Measurements from ENCODE around the gene IFRD2.
A peak's percentile ranks its signal among the peaks of the same experiment; 100 is the strongest.

The IFRD2 gene, protein sequence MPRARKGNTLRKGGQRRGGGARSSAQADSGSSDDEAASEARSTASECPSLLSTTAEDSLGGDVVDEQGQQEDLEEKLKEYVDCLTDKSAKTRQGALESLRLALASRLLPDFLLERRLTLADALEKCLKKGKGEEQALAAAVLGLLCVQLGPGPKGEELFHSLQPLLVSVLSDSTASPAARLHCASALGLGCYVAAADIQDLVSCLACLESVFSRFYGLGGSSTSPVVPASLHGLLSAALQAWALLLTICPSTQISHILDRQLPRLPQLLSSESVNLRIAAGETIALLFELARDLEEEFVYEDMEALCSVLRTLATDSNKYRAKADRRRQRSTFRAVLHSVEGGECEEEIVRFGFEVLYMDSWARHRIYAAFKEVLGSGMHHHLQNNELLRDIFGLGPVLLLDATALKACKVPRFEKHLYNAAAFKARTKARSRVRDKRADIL

DNA sequence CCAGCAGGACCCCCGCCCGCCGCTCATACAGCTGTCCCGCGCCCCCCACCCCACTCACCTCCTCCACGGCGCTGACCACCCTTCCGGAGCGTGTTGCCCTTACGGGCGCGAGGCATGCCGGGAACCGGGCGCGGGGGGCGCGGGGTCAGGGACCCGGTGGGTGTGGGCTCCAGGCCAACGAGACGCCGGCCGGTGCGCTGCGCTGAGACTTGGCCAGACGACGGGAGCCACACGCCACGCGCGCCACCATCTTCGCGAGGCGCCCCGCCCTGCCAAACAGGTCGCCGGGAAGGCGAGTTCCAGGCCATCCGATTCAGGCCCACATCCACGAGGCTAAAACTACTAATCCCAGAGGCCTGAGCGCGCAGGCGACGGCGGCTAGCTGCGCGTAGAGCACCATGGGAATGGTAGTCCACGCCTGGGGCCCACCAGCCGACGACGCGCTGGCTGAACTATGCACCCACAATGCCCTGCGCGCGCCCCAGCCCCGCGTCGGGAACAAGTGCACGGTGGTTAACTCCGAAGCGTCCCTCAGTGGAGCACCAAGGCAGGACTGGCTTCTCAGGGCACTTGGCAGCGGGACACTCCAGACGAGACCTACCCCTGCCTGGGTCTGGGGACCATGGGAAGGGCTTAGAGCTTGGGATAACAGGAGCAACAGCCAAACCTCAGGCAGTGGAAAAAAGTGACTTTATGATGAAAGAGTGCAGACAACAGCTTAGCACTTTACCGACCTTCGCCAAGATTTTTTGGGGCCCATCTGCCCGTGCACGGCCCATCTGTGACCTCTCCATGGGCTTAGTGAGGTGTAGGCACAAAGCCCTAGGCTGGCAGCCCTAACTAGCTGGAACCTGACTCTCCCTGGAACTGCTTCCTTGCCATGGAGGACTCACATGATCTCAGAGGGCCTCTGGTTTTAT lies at the start of gene IFRD2:
Gene IFRD2 (minus strand): TSS at position 271 of the 920 bp plus-strand sequence. CDS start 155 bp downstream, at position 116.
- Histone ChIP-seq H3K4me1 (ENCODE audit: insufficient read depth, low read length) (peaks cover 25% of the 10 kb centered on the region), H3K36me3 (ENCODE audit: insufficient read depth, low read length) (peaks cover 32% of the 10 kb centered on the region), H3K4me3 (ENCODE audit: low read depth in 1 of 2, low read length in 2 of 2) (peak within 1 kb of the TSS; percentile 84 to 87), H3K27ac (ENCODE audit: low read depth, low read length) (peak within 1 kb of the TSS; percentile 65), H3K27me3 (ENCODE audit: control insufficient read depth in 1 of 2, insufficient read depth in 2 of 2, low read length in 2 of 2) (no peaks in the 10 kb centered on the region), H3K9me3 (ENCODE audit: low read length) (no peaks in the 10 kb centered on the region), H3K9ac (ENCODE audit: low read length) (peak within 1 kb of the TSS; percentile 82)

DNA sequence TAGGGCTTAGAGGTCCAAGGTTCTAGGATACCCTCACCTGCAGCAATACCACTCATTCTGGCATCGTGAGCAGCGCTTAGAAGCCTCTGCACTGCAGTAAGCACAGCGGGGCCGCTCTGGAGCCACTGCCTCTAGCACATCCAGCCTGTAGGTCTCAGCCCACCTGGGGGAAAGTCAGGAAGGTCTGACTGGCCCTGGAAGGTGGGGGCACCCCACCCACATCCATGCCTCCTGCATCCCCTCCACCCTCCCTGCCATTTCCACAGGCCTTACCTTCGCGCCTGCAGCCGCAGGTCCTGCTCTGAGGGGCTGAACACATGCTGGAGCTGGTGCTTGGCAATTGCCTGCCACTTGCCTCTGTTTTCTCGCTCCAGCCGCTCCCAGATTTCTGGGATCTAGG lies 49.3 kb upstream of the IFRD2 start:
- Histone ChIP-seq H3K27me3 (ENCODE audit: control insufficient read depth in 1 of 2, insufficient read depth in 2 of 2, low read length in 2 of 2) (no peaks in the 10 kb centered on the region), H3K36me3 (ENCODE audit: insufficient read depth, low read length) (no peaks in the 10 kb centered on the region), H3K4me3 (ENCODE audit: low read depth in 1 of 2, low read length in 2 of 2) (peak overlapping the region in 1 of 2 donors; percentile 58), H3K4me1 (ENCODE audit: insufficient read depth, low read length) (peaks cover 37% of the 10 kb centered on the region), H3K27ac (ENCODE audit: low read depth, low read length) (no peak overlapping the region), H3K9me3 (ENCODE audit: low read length) (no peaks in the 10 kb centered on the region), H3K9ac (ENCODE audit: low read length) (no peak overlapping the region)

DNA sequence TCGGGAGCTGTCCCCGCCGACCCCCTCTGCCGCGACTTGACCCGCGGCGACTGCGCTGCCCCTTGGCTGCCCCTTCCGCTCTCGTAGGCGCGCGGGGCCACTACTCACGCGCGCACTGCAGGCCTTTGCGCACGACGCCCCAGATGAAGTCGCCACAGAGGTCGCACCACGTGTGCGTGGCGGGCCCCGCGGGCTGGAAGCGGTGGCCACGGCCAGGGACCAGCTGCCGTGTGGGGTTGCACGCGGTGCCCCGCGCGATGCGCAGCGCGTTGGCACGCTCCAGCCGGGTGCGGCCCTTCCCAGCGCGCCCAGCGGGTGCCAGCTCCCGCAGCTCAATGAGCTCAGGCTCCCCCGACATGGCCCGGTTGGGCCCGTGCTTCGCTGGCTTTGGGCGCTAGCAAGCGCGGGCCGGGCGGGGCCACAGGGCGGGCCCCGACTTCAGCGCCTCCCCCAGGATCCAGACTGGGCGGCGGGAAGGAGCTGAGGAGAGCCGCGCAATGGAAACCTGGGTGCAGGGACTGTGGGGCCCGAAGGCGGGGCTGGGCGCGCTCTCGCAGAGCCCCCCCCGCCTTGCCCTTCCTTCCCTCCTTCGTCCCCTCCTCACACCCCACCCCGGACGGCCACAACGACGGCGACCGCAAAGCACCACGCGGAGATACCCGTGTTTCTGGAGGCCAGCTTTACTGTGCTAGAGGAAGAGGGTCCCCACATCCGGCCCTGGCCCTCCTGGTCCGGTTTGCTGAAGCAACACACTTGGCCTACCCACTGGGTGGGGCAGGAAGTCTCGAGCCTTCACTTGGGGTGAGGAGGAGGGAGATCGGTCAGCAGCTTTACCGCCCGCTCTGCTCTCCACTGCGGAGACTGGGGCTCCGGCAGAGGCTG lies 48.5 kb upstream of the IFRD2 start, which contains the start of gene RASSF1:
Gene RASSF1 (minus strand): TSS at position 389 of the 882 bp plus-strand sequence. CDS start 31 bp downstream, at position 358.
- Histone ChIP-seq H3K36me3 (ENCODE audit: insufficient read depth, low read length) (no peaks in the 10 kb centered on the region), H3K9me3 (ENCODE audit: low read length) (no peaks in the 10 kb centered on the region), H3K4me1 (ENCODE audit: insufficient read depth, low read length) (peaks cover 43% of the 10 kb centered on the region), H3K27me3 (ENCODE audit: control insufficient read depth in 1 of 2, insufficient read depth in 2 of 2, low read length in 2 of 2) (no peaks in the 10 kb centered on the region), H3K4me3 (ENCODE audit: low read depth in 1 of 2, low read length in 2 of 2) (peak within 1 kb of the TSS; percentile 29 to 58), H3K9ac (ENCODE audit: low read length) (no peak within 1 kb of the TSS), H3K27ac (ENCODE audit: low read depth, low read length) (peak within 1 kb of the TSS; percentile 59)

DNA sequence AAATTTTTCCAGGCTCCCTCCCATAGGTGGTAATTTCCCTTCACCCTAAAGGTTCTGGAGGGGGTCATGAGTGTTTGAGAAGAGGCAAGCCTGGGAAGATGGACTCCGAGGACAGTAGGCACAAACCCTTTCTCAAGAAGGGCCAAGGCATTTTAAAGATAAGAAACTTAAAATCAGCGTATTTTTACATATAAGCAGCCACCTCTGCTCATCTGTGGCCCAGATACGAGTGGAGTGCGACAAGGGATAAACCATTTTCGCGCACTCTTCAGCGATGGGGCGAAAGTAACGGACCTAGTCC lies 47.9 kb upstream of the IFRD2 start:
- no peaks in the 10 kb centered on the region for H3K9me3 ChIP-seq (ENCODE audit: low read length)
- no peaks in the 10 kb centered on the region for H3K36me3 ChIP-seq (ENCODE audit: insufficient read depth, low read length)
- peaks cover 39% of the 10 kb centered on the region for H3K4me1 ChIP-seq (ENCODE audit: insufficient read depth, low read length)
- no peaks in the 10 kb centered on the region for H3K27me3 ChIP-seq (ENCODE audit: control insufficient read depth in 1 of 2, insufficient read depth in 2 of 2, low read length in 2 of 2)
- H3K4me3 ChIP-seq (ENCODE audit: low read depth in 1 of 2, low read length in 2 of 2) = peak overlapping the region; percentile 29 to 58
- H3K9ac ChIP-seq (ENCODE audit: low read length) = no peak overlapping the region
- H3K27ac ChIP-seq (ENCODE audit: low read depth, low read length) = peak overlapping the region; percentile 6

DNA sequence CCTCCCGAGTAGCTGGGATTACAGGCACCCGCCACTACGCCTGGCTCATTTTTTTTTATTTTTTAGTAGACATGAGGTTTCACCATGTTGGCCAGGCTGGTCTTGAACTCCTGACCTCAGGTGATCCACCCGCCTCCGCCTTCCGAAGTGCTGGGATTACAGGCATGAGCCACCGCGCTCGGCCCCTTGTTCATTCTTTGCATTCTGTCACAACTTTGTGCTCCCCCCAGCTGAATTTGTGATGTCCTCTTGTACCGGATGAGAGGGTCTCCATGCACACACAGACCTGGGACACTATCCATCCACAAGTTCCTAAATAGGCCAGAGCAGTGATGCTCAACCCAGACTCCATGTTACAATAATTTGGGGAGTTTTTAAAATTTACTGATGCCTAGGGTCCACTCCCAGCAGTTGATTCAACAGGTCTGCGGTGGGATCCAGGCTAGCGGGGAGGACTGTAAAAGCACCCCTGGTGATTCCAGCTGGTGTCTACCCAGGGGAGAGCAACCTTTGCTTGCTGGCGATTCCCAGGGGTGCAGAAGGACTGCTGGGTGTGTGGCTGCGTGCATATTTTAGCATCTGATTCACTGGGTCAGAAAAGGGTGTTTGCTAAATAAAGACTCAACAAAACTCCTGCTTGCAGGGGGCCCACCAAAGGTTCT lies 47.4 kb upstream of the IFRD2 start:
- peaks cover 42% of the 10 kb centered on the region for H3K4me1 ChIP-seq (ENCODE audit: insufficient read depth, low read length)
- no peaks in the 10 kb centered on the region for H3K9me3 ChIP-seq (ENCODE audit: low read length)
- H3K27me3 ChIP-seq (ENCODE audit: control insufficient read depth in 1 of 2, insufficient read depth in 2 of 2, low read length in 2 of 2) = no peaks in the 10 kb centered on the region
- H3K36me3 ChIP-seq (ENCODE audit: insufficient read depth, low read length) = no peaks in the 10 kb centered on the region
- peak overlapping the region; percentile 29 to 58 for H3K4me3 ChIP-seq (ENCODE audit: low read depth in 1 of 2, low read length in 2 of 2)
- H3K9ac ChIP-seq (ENCODE audit: low read length) = no peak overlapping the region
- H3K27ac ChIP-seq (ENCODE audit: low read depth, low read length) = peak overlapping the region; percentile 6

DNA sequence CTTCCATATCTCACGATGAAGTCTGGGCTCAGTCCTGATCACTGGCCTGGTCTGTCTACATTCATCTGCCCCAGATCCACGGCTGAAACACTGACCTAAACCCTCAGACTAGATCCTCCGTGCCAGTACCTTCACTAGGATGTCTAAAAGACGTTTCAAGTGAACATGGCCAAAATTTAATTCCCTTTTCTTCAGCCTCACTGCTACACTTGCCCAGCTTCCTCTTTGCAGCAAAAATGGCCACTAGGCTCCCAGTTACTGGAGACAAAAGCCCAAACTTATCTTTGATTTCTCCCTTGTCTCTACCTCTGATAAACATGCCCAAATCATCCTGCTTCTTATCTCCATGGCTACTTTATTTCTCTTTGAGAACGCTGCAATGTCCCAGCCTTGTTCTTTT lies 46.7 kb upstream of the IFRD2 start:
- H3K27ac ChIP-seq (ENCODE audit: low read depth, low read length) = peak overlapping the region; percentile 91

DNA sequence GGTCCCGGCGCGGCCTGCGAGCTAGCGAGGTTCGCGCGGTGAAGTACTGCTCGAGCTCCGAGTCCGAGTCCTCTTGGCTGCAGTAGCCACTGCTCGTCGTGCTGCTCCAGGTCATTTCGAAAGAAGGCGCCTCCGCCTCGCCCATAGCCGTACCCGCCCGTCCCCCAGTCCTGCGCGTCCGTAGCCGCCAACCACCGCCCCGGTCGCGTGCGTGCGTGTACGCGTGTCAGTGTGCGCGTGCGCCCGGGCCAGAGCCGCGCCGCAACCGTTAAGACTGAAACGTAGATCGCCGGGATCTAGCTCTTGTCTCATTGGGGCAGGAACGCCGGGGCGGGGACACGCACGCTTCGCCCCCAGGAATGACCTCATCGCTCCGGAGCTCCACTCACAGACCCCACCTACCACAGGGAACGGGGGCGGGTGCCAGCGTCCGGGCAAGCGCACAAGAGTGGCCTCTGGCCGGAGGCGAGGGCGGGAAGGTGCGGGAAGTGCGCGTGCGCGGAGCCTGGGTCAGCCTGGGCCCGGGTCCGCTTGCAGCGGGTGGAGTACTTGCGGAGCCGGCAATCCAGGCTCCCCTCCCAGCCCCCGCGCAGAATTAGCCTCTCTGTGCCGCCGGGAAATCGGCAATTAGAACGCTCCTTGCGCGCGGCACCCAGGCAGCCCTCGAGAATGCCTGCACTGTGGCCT lies 45.1 kb upstream of the IFRD2 start:
- Histone ChIP-seq H3K9ac (ENCODE audit: low read length) (peak overlapping the region; percentile 78), H3K4me1 (ENCODE audit: insufficient read depth, low read length) (peaks cover 50% of the 10 kb centered on the region), H3K9me3 (ENCODE audit: low read length) (no peaks in the 10 kb centered on the region), H3K36me3 (ENCODE audit: insufficient read depth, low read length) (peaks cover 10% of the 10 kb centered on the region), H3K27ac (ENCODE audit: low read depth, low read length) (peak overlapping the region; percentile 91), H3K27me3 (ENCODE audit: control insufficient read depth in 1 of 2, insufficient read depth in 2 of 2, low read length in 2 of 2) (no peaks in the 10 kb centered on the region), H3K4me3 (ENCODE audit: low read depth in 1 of 2, low read length in 2 of 2) (peak overlapping the region; percentile 76 to 81)

More for the DNA sequence above, 46.7 kb upstream of the IFRD2 start:
- Histone ChIP-seq H3K4me3 (ENCODE audit: low read depth in 1 of 2, low read length in 2 of 2) (peak overlapping the region in 1 of 2 donors; percentile 4), H3K4me1 (ENCODE audit: insufficient read depth, low read length) (peaks cover 48% of the 10 kb centered on the region), H3K9ac (ENCODE audit: low read length) (no peak overlapping the region), H3K27me3 (ENCODE audit: control insufficient read depth in 1 of 2, insufficient read depth in 2 of 2, low read length in 2 of 2) (no peaks in the 10 kb centered on the region), H3K36me3 (ENCODE audit: insufficient read depth, low read length) (peaks cover 6% of the 10 kb centered on the region), H3K9me3 (ENCODE audit: low read length) (no peaks in the 10 kb centered on the region)

DNA sequence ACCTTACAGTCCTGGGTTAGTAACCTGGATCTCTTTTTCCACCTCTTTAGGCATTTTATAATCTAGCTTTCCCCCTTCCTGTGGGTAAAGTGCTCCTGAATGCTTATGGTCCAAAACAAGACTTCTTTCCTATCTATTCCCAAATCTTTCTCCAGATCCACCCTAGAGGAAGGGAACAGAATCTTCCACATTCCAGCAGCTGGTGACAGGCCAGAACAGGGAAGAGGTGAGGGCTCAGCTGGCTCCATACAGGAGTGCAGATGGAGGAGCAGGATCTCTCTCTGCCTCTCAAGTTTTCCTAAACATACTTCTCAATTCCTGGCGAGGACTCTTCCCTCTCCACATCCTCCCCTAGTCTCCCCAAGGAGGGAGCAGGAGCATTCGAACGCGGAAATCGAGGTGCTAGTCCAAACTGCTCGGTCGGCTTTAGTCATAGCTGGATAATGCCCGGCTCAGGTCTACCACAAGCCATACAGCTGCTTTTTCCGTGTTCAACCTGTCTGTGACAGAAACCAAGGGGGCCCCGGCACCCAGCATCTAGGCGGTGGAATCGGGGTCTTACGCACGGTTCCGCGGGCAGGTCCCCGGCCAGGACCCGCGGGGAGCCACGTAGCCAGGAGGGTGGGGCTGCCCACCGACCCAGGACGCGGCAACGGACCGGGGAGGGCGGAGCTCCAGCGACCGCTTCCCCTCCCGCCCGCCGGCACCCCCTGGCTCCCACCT lies 44.4 kb upstream of the IFRD2 start:
- H3K36me3 ChIP-seq (ENCODE audit: insufficient read depth, low read length) = peaks cover 17% of the 10 kb centered on the region
- H3K4me1 ChIP-seq (ENCODE audit: insufficient read depth, low read length) = peaks cover 49% of the 10 kb centered on the region
- H3K4me3 ChIP-seq (ENCODE audit: low read depth in 1 of 2, low read length in 2 of 2) = peak overlapping the region; percentile 76 to 81
- peak overlapping the region; percentile 91 for H3K27ac ChIP-seq (ENCODE audit: low read depth, low read length)
- H3K27me3 ChIP-seq (ENCODE audit: control insufficient read depth in 1 of 2, insufficient read depth in 2 of 2, low read length in 2 of 2) = no peaks in the 10 kb centered on the region
- H3K9ac ChIP-seq (ENCODE audit: low read length) = peak overlapping the region; percentile 74
- H3K9me3 ChIP-seq (ENCODE audit: low read length) = no peaks in the 10 kb centered on the region

DNA sequence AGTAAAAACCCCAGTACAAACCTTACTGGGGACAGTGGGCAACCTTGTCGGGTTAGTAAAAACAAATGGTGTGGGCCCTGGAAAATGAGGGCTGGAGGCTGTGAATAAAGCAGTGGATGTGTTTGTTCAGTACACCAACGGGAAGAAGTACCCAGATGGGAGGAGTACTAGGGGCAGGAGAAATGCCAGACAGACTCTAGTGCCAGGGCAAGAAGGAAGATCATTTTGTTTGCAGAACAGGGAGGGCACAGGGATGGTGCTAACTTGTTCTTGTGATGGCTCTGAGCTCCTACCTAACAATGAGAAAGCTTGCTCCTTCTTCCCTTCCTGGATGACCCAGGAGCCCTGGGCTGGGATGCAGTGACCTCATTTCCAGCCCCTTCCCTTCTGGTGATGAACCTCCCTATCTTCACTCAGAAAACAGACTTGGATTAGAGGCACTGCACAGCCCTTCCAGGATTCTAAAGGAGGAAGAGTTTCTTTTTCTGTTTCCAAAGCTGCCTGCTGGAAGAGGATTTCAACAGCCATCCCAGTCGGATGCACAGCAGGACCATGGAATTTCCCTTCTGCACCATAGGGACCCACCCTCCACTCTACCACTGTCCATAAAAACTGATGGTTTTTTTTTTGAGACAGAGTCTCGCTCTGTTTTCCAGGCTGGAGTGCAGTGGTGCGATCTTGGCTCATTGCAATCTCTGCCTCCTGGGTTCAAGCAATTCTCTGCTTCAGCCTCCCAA lies 42.3 kb upstream of the IFRD2 start:
- no peak overlapping the region for H3K9ac ChIP-seq (ENCODE audit: low read length)
- peaks cover 38% of the 10 kb centered on the region for H3K36me3 ChIP-seq (ENCODE audit: insufficient read depth, low read length)
- peaks cover 34% of the 10 kb centered on the region for H3K4me1 ChIP-seq (ENCODE audit: insufficient read depth, low read length)
- H3K27me3 ChIP-seq (ENCODE audit: control insufficient read depth in 1 of 2, insufficient read depth in 2 of 2, low read length in 2 of 2) = no peaks in the 10 kb centered on the region
- H3K27ac ChIP-seq (ENCODE audit: low read depth, low read length) = peak overlapping the region; percentile 14
- no peaks in the 10 kb centered on the region for H3K9me3 ChIP-seq (ENCODE audit: low read length)
- H3K4me3 ChIP-seq (ENCODE audit: low read depth in 1 of 2, low read length in 2 of 2) = no peak overlapping the region

Measured in muscle layer of colon (tissue), 2 donors.